ENCODE measurements around the gene ENOSF1.
A peak's percentile ranks its signal among the peaks of the same experiment; 100 is the strongest.
"Not testable (repeated sequence)": the region's sequence is repeated elsewhere in the genome, so short reads cannot be mapped to it uniquely, and the experiment has no call there.

Gene ENOSF1, protein sequence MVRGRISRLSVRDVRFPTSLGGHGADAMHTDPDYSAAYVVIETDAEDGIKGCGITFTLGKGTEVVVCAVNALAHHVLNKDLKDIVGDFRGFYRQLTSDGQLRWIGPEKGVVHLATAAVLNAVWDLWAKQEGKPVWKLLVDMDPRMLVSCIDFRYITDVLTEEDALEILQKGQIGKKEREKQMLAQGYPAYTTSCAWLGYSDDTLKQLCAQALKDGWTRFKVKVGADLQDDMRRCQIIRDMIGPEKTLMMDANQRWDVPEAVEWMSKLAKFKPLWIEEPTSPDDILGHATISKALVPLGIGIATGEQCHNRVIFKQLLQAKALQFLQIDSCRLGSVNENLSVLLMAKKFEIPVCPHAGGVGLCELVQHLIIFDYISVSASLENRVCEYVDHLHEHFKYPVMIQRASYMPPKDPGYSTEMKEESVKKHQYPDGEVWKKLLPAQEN

DNA sequence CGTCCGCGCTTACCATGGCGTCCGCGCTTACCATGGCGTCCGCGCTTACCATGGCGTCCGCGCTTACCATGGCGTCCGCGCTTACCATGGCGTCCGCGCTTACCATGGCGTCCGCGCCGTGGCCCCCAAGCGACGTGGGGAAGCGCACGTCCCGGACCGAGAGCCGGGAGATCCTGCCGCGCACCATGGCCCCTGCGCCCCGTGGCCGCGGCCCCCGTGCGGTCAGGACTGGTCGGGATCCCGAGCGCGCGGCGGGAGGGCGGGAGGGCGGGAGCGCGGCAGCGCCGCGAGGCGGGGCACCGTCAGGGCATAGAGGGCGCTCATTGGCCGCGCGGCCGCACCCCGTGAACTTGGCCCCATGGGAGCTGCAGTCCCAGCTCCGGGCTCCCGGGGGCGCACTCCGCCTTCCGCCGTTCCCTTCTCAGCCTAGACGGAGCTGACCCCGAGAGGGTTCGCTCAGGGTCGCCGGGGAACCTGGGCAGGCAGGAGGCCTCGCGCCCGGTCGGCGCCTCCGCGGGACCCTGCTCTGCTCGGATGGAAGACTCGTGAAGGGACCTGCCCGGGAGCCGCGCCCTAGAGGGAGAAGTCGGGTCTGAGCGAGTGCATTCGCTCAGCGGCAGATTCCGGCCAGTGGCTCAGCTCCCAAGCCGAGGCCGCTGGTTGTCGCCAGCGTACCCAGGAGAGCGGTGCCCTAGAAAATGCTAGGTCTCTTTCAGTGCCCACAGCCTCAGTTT is at the start of gene ENOSF1:
TSS of gene ENOSF1 (minus strand) at position 230 of the 734 bp plus-strand sequence. CDS start at position 187, 43 bp downstream.
- peak; percentile 95 for DNase-seq (ENCODE audit: low spot score)

DNA sequence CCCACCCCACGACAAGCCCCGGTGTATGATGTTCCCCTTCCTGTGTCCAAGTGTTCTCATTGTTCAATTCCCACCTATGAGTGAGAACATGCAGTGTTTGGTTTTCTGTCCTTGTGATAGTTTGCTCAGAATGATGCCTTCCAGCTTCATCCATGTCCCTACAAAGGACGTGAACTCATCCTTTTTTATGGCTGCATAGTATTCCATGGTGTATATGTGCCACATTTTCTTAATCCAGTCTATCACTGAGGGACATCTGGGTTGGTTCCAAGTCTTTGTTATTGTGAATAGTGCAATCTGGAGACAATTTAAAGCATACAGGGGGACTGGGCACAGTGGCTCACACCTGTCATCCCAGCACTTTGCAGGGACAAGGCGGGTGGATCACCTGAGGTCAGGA is 47.4 kb upstream of the ENOSF1 start:
- not testable (repeated sequence) for DNase-seq (ENCODE audit: low spot score)

DNA sequence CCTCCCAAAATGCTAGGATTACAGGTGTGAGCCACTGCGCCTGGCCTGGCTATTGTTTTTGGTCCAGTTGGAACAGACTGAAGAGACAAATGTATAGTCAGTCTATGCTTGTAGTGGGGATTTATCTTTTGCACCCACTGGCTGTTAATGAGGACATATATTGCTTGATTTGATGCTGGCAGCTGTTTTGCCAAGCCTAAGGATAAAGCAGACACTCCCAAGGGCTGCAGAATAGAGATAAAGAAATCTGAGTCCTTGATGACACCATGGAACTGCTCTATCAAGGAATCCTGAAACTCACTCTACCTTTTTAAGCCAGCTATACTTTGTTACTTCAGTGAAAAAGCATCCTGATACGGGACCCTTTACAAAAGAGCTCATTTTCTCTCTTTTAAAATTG is 43.1 kb upstream of the ENOSF1 start:
- no peak for DNase-seq (ENCODE audit: low spot score)

DNA sequence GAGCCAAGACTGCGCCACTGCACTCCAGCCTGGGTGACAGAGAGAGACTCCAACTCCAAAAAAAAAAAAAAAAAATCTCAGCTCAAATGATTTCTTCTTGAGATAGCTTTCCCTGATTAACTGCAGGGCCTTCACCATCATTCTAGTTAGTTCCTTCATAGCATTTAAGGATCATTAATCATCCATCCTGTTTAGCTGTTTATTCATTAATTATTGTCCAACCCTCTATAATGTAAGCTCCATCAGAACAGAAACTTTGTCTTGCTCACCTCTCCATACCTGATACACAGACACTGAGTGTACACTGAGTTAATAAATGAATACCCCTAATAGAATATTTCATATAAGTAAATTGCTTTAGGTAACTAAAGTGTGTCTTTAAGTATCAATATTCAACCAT is 42.2 kb upstream of the ENOSF1 start:
- DNase-seq (ENCODE audit: low spot score), result no peak

DNA sequence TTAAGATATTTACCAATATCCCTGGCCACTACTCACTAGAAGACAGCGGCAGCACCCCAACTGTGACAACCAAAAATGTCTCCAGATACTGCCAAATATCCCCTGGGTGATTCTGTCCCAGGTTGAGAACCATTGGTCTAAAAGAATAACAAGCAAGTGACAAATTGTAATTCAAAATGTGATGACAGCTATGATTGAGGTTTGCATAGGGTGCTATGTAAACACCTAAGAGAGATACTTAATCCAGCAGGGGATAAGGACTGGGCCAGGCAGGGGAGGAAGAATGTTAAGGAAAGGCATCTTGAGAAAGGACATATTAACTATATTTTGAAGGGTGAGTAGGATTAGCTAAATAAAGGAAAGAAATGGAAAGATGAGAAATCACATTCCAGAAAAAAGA is 38.0 kb upstream of the ENOSF1 start:
- no peak for DNase-seq (ENCODE audit: low spot score)

DNA sequence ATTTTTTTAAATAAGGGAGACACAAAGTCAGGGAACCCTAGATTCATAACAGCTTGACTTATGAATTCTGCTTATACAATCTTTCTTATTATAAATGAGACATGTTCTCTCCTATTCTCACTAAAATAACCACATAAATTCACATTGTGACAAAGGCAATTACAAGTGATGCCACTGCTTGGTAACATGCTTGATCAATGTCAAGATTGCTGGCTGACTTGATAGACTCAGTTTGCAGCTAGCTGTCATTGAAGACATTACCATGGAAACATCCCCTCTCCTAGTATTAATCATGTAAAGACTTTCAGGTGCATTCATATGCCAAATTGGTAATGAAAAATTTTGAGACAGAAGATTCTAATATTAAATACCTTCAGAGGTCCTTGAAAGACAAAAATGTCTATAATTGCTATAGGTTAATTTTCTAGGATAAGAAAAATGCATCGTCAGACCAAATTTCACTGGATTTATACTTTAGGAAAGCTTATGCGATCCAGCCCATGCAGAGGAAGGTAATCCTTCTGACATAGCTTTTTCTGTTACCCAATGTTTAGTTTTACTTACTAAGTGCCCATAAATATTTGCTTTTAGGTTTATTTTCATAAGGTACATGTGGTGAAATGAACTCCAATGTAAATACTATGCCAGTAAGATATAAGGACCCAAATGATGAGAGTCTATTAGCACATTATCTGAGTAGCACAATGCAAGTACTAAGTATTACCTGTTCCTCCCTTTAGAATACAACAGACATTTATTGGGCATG is 32.6 kb upstream of the ENOSF1 start:
- no peak for DNase-seq (ENCODE audit: low spot score)

DNA sequence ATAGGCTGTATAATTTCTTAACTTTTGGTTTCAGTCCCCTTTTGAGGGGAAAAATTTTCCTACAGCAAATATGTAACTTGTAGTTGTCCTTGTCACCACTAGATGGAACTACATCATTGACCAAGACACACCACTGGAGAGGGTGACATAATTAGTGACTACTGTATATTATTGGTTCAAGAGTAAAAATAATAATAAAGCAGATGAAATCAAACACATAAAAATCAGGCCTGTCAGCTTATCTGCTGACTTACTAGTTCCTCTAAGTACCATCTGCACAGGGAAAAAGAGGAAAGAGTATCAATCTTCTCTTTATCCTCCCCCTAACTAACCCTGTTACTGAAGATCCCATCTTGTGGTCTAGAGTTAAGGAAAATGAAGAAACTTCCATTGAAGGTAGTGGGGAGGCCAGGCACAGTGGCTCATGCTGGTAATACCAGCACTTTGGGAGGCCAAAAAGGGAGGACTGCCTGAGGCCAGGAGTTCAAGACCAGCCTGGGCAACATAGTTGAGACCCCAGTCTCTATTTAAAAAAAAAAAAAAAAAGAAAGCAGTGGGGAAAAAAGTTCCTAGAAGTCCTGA is 29.6 kb upstream of the ENOSF1 start:
- DNase-seq (ENCODE audit: low spot score), result peak; percentile 53

DNA sequence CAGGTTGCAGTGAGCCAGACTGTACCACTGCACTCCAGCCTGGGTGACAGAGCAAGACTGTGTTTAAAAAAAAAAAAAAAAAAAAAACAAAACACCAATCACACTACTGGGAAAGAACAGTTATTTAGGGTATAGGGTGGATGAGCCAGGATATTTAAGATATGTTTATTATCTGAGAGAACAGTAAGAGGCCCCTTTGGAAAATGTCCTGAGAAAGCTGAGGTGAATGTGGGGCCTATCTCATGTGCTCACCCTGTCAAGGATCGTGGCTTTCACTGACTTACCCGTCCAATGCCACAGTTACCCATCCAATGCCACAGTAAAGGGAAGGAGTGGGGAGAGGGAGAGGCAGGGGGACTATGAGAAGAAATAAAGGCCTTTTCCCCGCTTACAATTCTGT is 19.9 kb upstream of the ENOSF1 start:
- no peak for DNase-seq (ENCODE audit: low spot score)

DNA sequence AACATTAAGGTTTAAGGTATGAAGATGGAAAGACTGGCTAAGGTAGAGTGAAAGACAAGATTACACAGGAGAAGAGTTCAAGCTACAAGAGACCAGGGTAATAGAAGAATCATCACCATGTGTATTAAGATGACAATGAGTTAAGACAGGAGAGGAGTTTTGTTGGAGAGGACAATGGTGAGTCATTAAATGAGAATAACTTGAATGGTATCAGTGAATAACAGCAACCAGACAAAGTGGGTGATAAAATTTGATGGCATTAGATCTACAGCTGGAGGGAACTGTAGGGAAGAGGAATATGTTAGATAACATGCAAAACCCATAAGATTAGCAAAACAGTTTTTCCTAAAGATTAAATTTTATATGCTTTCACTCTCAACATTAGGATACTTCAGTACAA is 18.8 kb upstream of the ENOSF1 start:
- DNase-seq (ENCODE audit: low spot score), result no peak

DNA sequence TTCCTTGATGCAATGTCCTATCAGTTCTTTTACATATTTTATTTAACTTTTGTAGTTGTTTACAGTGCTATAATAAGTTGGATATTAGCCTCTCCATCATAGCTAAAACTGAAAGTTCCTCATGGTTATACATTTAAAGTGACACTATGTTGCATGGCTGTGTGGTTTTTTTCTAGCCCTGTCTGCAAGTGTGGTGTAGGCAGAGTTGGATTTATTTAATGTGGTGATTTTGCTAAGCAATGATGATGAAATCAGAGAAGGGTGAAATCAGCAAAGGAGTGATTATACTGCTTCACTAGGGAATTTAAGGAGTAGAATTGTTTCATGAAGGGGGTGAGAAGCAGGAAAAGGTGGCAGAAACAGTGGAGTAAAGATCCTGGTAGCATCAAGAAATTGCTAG is 18.3 kb upstream of the ENOSF1 start:
- DNase-seq (ENCODE audit: low spot score), result no peak

DNA sequence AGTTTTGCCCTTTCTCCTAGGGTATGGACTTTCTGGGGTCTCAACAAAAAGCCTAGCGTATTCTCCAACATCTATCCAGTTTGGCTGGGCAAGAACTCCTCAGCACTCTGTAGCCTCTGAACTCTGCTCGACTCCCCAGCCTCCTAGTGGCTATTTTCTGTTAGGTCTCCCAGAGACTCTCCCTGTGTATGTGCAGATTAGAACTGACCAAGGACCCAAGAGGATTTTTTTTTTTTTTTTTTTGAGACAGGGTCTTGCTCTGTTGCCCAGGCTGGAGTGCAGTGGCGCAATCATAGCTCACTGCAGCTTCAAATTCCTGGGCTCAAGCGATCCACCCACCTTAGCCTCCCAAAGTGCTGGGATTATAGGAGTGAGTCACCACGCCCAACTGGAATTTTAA is 17.7 kb upstream of the ENOSF1 start:
- DNase-seq (ENCODE audit: low spot score), result peak; percentile 57

DNA sequence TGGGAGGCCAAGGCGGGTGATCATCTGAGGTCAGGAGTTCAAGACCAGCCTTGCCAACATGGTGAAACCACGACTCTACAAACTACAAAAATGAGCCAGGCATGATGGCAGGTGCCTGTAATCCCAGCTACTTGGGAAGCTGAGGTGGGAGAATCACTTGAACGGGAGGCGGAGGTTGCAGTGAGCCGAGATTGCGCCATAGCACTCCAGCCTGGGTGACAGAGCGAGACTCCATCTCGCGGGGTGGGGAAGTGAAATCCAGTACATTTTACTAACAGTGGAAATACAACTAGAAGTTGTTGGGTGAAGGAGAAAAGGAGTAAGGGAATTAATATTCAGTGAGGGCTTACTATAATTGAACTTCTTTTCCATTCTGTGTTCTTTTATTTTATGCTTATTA is 13.2 kb upstream of the ENOSF1 start:
- DNase-seq (ENCODE audit: low spot score), result no peak

DNA sequence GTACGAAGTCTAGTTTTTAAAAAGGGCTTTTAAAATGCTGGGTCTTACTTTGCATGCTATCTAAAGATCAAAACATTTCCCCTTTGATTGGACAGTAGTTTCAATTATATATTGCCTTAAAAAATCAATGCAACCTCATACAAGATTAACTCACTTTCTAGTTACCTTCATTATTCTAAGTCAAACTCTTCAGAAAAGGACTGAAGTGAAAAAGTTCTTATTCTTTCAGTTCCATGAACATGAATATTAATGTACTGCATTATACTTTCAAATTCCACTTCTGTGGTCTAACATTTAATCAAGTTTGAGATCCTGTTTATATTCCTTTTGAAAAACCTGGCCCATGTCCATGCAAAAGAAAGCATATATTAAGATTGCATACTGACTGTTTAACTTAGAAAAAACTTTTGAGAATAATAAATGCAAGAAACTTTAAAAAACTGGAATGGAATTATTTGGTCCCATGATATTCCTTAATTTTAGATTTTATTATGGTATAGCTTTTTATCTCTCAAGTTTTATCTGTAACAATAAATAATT is 11.2 kb upstream of the ENOSF1 start:
- no peak for DNase-seq (ENCODE audit: low spot score)

DNA sequence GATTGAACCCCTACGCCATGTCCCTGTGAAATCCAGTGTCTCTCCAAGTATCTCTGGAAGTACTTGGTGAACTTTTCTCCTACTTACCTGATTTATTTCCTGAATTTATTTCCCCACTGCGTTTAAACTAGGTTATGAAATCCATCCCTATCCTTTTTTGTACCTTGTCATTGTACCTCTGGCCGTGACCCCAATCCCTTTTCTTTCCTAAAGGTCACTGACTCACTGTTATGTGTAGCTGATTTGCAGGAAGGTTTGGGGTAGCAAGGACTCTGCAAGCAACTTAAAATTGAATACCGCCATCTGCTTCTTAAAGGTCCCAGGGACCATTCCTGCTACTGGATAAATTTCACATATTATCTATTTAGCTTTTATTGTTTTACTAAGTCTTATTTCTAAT is 4.6 kb upstream of the ENOSF1 start:
- no peak for DNase-seq (ENCODE audit: low spot score)

DNA sequence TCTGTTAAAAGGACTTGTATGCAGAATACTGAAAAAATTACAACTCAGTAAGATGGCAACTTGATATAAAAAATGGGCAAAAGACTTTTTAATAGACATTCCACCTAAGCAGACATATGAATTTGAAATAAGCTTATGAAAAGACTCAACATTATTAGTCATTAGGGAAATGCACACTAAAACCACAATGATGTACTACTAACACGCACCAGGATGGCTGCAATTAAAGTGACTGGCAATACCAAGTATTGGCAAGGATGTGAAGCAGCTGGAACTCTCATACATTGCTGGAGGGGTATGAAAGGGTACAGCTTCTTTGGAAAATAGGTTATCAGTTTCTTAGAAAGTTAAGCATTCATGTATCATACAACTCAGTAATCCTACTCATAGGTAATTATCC is 3.2 kb upstream of the ENOSF1 start:
- DNase-seq (ENCODE audit: low spot score), result no peak

DNA sequence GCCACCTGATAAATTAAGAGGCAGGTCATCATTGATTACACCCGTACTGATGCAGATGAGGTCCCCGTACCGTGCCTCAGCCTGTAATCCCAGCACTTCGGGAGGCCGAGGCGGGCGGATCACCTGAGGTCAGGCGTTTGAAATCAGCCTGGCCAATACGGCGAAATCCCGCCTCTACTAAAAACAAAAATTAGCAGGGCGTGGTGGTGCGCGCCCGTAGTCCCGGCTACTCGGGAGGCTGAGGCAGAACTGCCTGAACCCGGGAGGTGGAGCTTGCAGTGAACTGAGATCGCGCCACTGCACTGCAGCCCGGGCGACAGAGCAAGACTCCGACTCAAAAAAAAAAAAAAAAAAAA is 683 bp upstream of the ENOSF1 start:
- DNase-seq (ENCODE audit: low spot score), result no peak

DNA sequence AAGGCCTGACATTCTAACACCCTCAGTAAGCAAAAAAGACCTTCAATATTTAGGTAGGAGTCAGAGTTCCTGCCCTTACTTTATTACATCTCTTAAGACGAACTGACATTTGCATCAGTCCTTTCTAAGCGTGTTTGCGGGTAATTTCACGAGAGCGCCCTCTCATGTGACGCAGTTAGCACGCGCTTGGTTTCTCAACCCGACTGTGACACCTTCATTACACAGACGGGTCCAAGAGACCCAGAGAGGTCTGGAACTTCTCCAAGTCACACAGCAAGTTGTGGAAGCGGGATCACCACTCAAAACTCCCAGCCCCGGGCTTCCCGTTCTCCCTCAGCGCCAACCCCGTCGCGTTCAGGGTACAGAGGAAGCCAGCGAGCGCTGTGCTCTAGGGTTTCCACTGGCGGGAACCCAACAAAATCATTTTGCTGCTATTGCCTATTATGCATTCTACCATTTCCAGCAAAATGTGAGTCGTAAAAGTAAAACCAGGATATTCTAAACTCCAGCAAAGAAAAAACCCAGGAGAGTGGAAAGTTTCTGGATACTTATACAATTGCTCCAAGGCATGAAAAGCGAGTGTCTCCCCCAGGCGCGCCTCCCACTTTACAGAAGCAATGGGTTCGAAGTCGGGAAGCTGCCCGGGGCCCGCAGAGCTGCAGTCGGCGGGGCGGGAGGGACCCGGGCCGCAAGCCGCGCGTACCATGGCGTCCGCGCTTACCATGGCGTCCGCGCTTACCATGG is 601 bp downstream of the ENOSF1 start:
- peak; percentile 53 for DNase-seq (ENCODE audit: low spot score)

DNA sequence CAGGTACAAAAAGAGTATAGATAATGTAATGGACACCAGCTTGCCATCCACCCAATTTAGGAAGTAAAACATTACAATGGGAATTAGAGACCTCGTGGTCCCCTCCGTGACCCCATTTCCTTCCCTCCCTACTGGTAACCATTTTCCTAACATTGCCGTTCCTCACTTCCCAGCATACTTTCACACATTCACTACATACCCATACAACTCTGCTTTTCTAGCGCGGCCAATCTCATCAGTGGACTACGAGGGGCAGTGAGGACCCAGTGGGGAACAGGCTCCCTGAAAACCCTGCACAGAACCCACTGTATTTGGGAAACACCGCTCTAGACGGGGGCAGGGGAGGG is 1.1 kb downstream of the ENOSF1 start:
- no peak for DNase-seq (ENCODE audit: low spot score)

DNA sequence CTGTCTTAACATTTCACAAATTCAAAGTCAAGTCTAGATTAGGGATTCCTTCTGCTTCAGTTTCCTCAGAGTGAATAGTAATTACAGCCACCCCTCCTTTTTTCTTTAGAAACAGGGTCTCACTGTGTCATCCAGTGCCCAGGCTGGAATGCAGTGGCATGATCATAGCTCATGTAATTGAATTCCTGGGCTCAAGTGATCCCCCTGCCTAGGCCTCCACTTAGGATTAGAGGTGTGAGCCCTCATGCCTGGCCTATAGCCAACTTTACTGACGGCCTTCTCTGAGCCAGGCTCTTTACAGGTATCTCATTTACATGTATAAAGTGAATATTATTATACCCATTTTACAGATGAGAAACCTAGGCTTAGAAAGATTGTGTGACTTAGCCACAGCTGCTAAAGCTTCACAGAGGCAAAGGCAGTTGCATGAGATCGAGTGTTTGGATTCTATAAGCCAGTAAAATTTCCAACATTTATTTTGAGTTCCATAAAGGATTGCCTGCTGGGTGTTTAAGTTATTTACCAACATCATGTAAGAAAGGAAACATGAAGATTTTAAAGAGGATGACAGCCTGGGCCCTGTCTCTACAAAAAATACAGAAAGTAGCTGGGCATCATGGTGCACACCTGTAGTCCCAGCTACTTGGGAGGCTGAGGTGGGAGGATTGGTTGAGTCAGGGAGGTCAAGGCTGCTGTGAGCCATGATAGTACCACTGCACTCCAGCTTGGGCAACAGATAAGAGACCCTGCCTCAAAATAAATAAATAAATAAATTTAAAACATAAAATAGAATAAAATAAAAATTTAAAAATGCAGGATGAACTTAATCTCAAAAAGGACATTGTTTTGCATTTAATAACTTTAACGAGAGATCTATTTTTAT is 1.8 kb downstream of the ENOSF1 start:
- DNase-seq (ENCODE audit: low spot score), result no peak

DNA sequence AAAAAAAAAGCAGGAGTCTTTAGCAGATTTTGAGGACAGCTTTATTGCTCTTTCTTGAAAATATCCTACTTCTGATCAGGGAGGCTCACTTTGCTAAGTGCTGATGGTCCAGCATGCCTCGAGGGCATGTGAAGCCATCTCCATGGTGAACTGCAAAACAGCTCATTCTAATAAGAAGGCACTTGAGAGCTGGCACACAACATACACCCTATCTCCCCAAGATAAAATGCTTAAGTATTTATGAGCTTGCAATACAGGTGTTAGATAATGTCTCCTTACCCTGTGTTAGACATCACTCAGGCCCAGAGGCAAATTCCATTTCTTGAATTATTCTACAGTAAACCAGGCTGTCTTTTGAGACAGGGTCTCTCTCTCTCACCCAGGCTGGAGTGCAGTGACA is 2.7 kb downstream of the ENOSF1 start:
- DNase-seq (ENCODE audit: low spot score), result no peak

DNA sequence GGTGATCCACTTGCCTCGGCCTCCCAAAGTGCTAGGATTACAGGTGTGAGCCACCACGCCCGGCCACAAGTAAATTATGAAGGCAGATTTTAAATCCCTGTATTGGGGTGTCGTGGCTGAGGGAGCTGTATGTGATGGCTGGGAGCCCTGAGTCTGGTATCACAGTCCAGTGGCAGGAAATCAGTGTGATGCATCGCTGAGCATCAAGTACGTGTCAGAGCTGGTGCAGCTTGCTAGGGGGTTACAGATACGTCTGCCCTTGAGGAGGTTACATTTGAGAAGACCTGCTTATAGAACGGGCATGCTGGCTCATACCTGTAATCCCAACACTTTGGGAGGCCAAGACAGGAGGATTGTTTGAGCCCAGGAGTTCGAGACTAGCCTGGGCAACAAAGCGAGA is 4.3 kb downstream of the ENOSF1 start:
- no peak for DNase-seq (ENCODE audit: low spot score)

All from HuH-7 (cell line).